ENCODE results near the gene EPS8L3. TPM values are rescaled to one million over a fixed set of nuclear protein-coding genes. Genes with fewer than 3 reads are reported as not detected.
"Not testable (repeated sequence)": the region's sequence is repeated elsewhere in the genome, so short reads cannot be mapped to it uniquely, and the experiment has no call there.

The EPS8L3 gene
- total and polyA plus RNA-seq, 2 of the 8 experiments (the other 6 are each of a cell fraction or from before 2014, with no cell fraction given): not detected

DNA sequence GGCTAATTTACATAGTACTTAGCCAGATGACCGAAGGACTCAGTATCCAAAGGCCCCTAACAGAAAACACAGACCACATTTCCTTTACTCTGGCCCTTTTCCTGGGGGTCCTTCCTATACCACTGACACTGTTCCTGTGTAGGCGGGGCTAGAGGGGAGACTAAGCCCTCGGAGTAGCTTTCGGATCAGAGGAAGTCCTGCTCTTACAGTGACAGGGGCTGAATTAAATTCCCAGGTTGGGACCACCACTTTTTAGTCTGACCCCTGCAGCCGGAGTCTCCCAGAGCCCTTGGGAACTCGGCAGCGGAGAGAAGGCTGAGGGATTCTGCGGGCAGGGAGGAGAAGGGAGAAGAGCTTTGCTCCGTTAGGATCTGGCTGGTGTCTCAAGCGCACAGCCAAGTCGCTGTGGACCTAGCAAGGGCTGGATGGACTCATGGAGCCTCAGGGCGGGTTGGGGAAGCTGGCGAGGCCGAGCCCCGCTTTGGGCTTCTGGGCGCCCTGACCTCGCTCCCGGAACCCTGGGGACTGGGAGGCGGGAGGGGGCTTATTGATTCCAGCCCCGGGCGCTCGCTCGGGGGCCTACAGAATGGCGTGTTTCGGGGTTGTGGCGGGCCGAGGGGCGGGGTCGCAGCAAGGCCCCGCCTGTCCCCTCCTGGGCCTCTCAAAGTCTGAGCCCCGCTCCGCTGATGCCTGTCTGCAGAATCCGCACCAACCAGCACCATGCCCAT, 52.0 kb downstream of the EPS8L3 start, which contains the start of gene GSTM5:
GSTM5 (plus strand) TSS at position 659 of the 728 bp plus-strand sequence; CDS start at position 721, 62 bp downstream.
- H2BK15ac ChIP-seq (ENCODE audit: low read length); H4K5ac ChIP-seq (ENCODE audit: insufficient read length, low read depth, low read length); CTCF ChIA-PET (ENCODE audit: partially characterized antibody); H4K20me1 ChIP-seq (replicated peaks in 1 of 2; ENCODE audit: control insufficient read depth in 1 of 2, insufficient read depth in 2 of 2, low read length in 2 of 2); H3K27me3 ChIP-seq (replicated peaks in 1 of 4; ENCODE audit: control insufficient read depth in 3 of 4, extremely low read depth in 1 of 4, insufficient read depth in 3 of 4, low read length in 3 of 4); H2BK5ac ChIP-seq (ENCODE audit: low read depth, low read length); H4K8ac ChIP-seq (ENCODE audit: extremely low read depth, insufficient read depth, low read length); H3K79me1 ChIP-seq (ENCODE audit: low read depth, low read length); H3K14ac ChIP-seq (ENCODE audit: insufficient read length); H2AFZ ChIP-seq (ENCODE audit: low read length); H3K4me1 ChIP-seq (replicated peaks in 1 of 4; ENCODE audit: control insufficient read depth in 3 of 4, insufficient read depth in 4 of 4, low read length in 3 of 4); H2BK20ac ChIP-seq (ENCODE audit: low read length); H2AK5ac ChIP-seq (ENCODE audit: low read depth, low read length); H3K18ac ChIP-seq (ENCODE audit: extremely low read depth, low read length); H3K79me2 ChIP-seq (ENCODE audit: control insufficient read depth in 1 of 2, insufficient read depth in 2 of 2, low read length in 2 of 2); H2BK12ac ChIP-seq (ENCODE audit: low read depth, low read length); H2BK120ac ChIP-seq (replicated peaks; ENCODE audit: low read depth, low read length); H3K4ac ChIP-seq (replicated peaks; ENCODE audit: insufficient read length, low read depth, low read length); FAIRE-seq; H3K23ac ChIP-seq (ENCODE audit: insufficient read length); H3K36me3 ChIP-seq (ENCODE audit: control insufficient read depth in 2 of 4, insufficient read depth in 4 of 4, low read length in 3 of 4); H3K9ac ChIP-seq (replicated peaks in 1 of 4; ENCODE audit: extremely low read depth in 1 of 4, low read depth in 3 of 4, low read length in 3 of 4); H3K56ac ChIP-seq (replicated peaks; ENCODE audit: insufficient read length, low read depth, low read length); POLR2A ChIA-PET (ENCODE audit: partially characterized antibody); H3K27ac ChIP-seq (ENCODE audit: low read depth, low read length); H4K91ac ChIP-seq (replicated peaks; ENCODE audit: insufficient read length, low read length); H3K23me2 ChIP-seq (ENCODE audit: low read depth, low read length): not testable (repeated sequence)
- peak within 1 kb of the TSS; percentile 44 to 46; a peak in 3 of 4 replicates for H3K4me2 ChIP-seq (ENCODE audit: insufficient read depth in 1 of 2, low read depth in 2 of 2, low read length in 2 of 2)
- peaks cover 6 to 11% of the 10 kb centered on the region in 2 experiments; a peak in 3 of 4 replicates for H3K9me3 ChIP-seq (ENCODE audit: insufficient read depth in 2 of 2, low read depth in 1 of 2, low read length in 1 of 2)
- WGBS, 2 experiments (ENCODE audit: extremely low coverage in 1 of 2, insufficient coverage in 1 of 2, insufficient read length in 1 of 2, insufficient replicate concordance in 2 of 2, low coverage in 1 of 2, low lambda C conversion rate in 2 of 2, missing lambda C conversion rate in 1 of 2): 69% methylated on average over 33 of the region's 33 CpGs; no CpG with 5 or more reads in 1 of the 2 experiments
- peak in 1 of 2 experiments; percentile 69 for DNase-seq (ENCODE audit: low read depth in 1 of 2, low spot score in 2 of 2)
- H3K4me3 ChIP-seq (ENCODE audit: extremely low read depth in 1 of 4, insufficient read depth in 2 of 4, low read depth in 3 of 4, low read length in 4 of 4): peak within 1 kb of the TSS; percentile 22 to 47 (median 26); a peak in 4 of 8 replicates

DNA sequence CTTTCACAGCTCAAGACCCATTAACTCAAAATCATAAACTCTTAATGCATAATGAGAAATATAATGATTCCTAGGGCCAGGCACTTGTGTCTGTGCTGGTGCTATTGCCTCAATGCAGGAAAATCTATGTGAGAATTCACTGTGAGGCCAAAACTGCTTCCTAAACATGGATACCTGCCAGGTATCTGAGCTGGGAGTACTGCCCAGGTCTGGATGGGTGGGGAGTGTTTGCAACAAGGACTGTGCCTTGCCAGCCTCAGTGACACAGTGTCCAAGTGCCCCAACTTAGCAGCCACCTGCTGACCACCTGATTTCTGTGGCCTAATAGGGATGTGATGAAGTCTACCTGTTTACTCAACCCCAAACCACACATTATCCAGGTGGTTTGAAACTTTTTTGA, 53.9 kb downstream of the EPS8L3 start:
- H3K56ac ChIP-seq (replicated peaks; ENCODE audit: insufficient read length, low read depth, low read length); DNase-seq (ENCODE audit: low read depth in 1 of 2, low spot score in 2 of 2); H2BK15ac ChIP-seq (ENCODE audit: low read length); H3K27me3 ChIP-seq (replicated peaks in 1 of 4; ENCODE audit: control insufficient read depth in 3 of 4, extremely low read depth in 1 of 4, insufficient read depth in 3 of 4, low read length in 3 of 4); H3K79me1 ChIP-seq (ENCODE audit: low read depth, low read length); H2BK12ac ChIP-seq (ENCODE audit: low read depth, low read length); H2AFZ ChIP-seq (ENCODE audit: low read length); H4K91ac ChIP-seq (replicated peaks; ENCODE audit: insufficient read length, low read length); H2BK20ac ChIP-seq (ENCODE audit: low read length); H3K18ac ChIP-seq (ENCODE audit: extremely low read depth, low read length); H3K79me2 ChIP-seq (ENCODE audit: control insufficient read depth in 1 of 2, insufficient read depth in 2 of 2, low read length in 2 of 2); H3K4me1 ChIP-seq (replicated peaks in 1 of 4; ENCODE audit: control insufficient read depth in 3 of 4, insufficient read depth in 4 of 4, low read length in 3 of 4); CTCF ChIA-PET (ENCODE audit: partially characterized antibody); FAIRE-seq; H3K23ac ChIP-seq (ENCODE audit: insufficient read length); H3K4me3 ChIP-seq (ENCODE audit: extremely low read depth in 1 of 4, insufficient read depth in 2 of 4, low read depth in 3 of 4, low read length in 4 of 4); H3K27ac ChIP-seq (ENCODE audit: low read depth, low read length); H3K14ac ChIP-seq (ENCODE audit: insufficient read length); H2AK5ac ChIP-seq (ENCODE audit: low read depth, low read length); H2BK5ac ChIP-seq (ENCODE audit: low read depth, low read length); H4K5ac ChIP-seq (ENCODE audit: insufficient read length, low read depth, low read length); H4K8ac ChIP-seq (ENCODE audit: extremely low read depth, insufficient read depth, low read length); H3K9ac ChIP-seq (replicated peaks in 1 of 4; ENCODE audit: extremely low read depth in 1 of 4, low read depth in 3 of 4, low read length in 3 of 4); H3K4me2 ChIP-seq (ENCODE audit: insufficient read depth in 1 of 2, low read depth in 2 of 2, low read length in 2 of 2); H2BK120ac ChIP-seq (replicated peaks; ENCODE audit: low read depth, low read length); H4K20me1 ChIP-seq (replicated peaks in 1 of 2; ENCODE audit: control insufficient read depth in 1 of 2, insufficient read depth in 2 of 2, low read length in 2 of 2); H3K23me2 ChIP-seq (ENCODE audit: low read depth, low read length); H3K36me3 ChIP-seq (ENCODE audit: control insufficient read depth in 2 of 4, insufficient read depth in 4 of 4, low read length in 3 of 4); H3K4ac ChIP-seq (replicated peaks; ENCODE audit: insufficient read length, low read depth, low read length): not testable (repeated sequence)
- H3K9me3 ChIP-seq (ENCODE audit: insufficient read depth in 2 of 2, low read depth in 1 of 2, low read length in 1 of 2): peaks cover 6 to 11% of the 10 kb centered on the region in 2 experiments; a peak in 3 of 4 replicates
- POLR2A ChIA-PET (ENCODE audit: partially characterized antibody): interaction anchor here (0.6 kb wide), 1 partner anchor 42 kb away, joined by 3 read pairs; no protein-coding TSS in a partner anchor

Data from H1 (cell line).